Measurements from ENCODE around the gene CAMK1D. TPM values are rescaled to one million over a fixed set of nuclear protein-coding genes. Genes with fewer than 3 reads are reported as not detected.
"Not testable (repeated sequence)": the region's sequence is repeated elsewhere in the genome, so short reads cannot be mapped to it uniquely, and the experiment has no call there.

CAMK1D gene
- total RNA-seq, 1 experiment from 2014 or later: 1.1 TPM

DNA sequence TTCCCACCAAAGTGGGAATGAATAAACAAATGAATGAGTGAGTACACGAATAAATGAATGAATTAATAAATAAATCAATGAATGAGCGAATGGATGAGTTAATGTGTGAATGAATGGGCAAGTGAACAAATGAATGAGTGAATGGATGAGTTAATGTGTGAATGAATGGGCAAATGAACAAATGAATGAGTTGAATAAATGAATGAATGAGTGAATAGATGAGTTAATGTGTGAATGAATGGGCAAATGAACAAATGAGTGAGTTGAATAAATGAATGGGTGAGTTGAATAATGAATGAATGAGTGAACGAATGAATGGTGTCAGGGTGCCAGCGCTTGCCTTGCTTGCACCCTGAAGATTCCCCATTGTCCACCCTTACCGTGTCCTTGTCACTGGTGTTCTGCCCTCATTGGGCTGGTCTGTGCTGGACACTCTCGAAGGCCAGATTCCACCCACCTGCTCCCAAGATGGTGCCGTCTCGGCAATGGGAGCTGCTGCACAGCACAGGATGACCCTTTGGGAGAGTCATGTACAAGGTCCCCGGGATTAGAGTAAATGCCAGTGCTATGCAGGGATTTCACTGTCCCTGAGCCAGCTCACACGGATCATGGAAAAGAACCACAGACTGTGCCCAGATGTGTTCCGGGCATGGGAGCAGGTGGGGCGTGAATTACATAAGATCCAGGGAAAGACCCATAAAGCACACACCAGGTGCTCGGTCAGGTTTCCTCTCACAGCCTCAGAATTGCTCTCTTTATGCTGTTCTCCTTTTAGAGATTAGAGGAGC, 83.2 kb downstream of the CAMK1D start:
- Histone ChIP-seq H3K4me3 (no peak overlapping the region), H3K27me3 (no peaks in the 10 kb centered on the region), H3K27ac (no peak overlapping the region), H3K36me3 (no peaks in the 10 kb centered on the region), H3K9me3 (replicated peaks) (no peaks in the 10 kb centered on the region), H3K4me1 (no peaks in the 10 kb centered on the region)
- no peak for DNase-seq

- H3K27ac ChIP-seq: no peak overlapping the region
- no peaks in the 10 kb centered on the region for H3K36me3 ChIP-seq
- H3K9me3 ChIP-seq (replicated peaks): no peaks in the 10 kb centered on the region
- no peak overlapping the region for H3K4me3 ChIP-seq
- no peaks in the 10 kb centered on the region for H3K4me1 ChIP-seq
- no peaks in the 10 kb centered on the region for H3K27me3 ChIP-seq
- DNase-seq: no peak
These were observed 84.9 kb downstream of the CAMK1D start for GRCh38 chr10:12434277-12434676.

GRCh38 chr10:12434677-12435076, 85.3 kb downstream of the CAMK1D start:
- H3K9me3 ChIP-seq (replicated peaks); H3K27ac ChIP-seq; H3K36me3 ChIP-seq; H3K27me3 ChIP-seq; H3K4me3 ChIP-seq; DNase-seq; H3K4me1 ChIP-seq: not testable (repeated sequence)

DNA sequence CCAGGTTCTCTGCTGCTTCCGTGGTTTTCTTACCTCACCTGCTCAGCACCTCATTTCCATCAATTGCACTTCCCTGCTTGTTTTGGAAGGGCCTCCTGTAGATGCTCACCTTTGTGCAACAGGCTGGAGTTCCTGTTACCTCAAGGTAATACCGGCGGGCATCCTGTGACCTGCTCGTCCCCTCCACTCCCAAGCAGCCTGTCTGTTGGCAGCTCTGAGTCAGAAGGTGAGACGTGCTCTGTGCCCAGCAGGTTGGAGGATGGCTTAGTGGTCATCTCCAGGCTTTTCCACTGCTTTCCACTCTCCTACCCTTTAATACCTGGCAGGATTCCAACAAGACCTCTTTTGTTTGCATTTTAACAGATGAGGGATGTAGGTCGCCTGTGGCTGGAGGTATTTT, 86.0 kb downstream of the CAMK1D start:
- Histone ChIP-seq H3K27ac (no peak overlapping the region), H3K4me3 (no peak overlapping the region), H3K27me3 (no peaks in the 10 kb centered on the region), H3K4me1 (no peaks in the 10 kb centered on the region), H3K36me3 (no peaks in the 10 kb centered on the region), H3K9me3 (replicated peaks) (no peaks in the 10 kb centered on the region)
- no peak for DNase-seq

DNA sequence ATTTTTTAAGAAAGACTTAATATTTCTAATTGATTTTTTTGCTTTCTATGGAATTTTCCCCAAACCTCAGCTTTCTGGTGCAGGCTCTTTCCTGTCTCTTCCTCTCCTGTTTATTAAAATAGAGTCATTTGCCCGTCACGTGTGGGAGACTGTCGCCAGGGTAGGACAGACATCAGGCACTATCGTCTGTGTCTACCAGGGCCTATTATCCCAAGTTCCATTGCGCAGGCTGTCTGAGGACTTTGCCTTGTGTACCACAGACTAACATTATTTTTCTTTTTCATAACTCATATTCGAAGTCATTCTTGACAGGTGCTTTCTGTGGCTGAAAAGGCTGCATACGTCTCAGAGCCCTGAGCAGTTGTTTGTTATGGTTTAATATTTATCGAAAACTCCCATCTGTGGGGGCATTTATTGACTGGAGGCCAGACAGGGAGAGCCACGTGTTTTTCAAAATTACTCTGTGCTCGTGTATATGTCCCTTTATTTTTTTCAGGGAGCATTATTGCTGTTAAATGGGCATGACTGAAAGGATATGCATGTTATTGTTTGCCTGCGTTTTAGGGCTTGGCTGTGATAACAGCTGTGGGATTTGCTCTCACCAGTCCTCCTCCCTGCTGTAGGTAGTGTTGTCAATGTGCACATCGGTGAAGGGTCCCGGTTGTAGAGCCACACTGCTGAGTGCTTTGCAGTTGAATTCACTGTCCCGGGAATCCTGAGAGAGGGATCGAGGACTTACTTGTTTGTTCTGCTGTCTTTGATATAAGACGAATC, 89.8 kb downstream of the CAMK1D start:
- DNase-seq: peak in 1 of 2 experiments; percentile 32
- no peaks in the 10 kb centered on the region for H3K36me3 ChIP-seq
- no peak overlapping the region for H3K4me3 ChIP-seq
- H3K9me3 ChIP-seq (replicated peaks): no peaks in the 10 kb centered on the region
- no peaks in the 10 kb centered on the region for H3K4me1 ChIP-seq
- no peak overlapping the region for H3K27ac ChIP-seq
- no peaks in the 10 kb centered on the region for H3K27me3 ChIP-seq

- DNase-seq; H3K9me3 ChIP-seq (replicated peaks); H3K36me3 ChIP-seq; H3K4me3 ChIP-seq; H3K4me1 ChIP-seq; H3K27ac ChIP-seq; H3K27me3 ChIP-seq: not testable (repeated sequence)
These were observed 90.4 kb downstream of the CAMK1D start for GRCh38 chr10:12439767-12440166.

GRCh38 chr10:12443026-12443425, 93.7 kb downstream of the CAMK1D start:
- DNase-seq: no peak
- Histone ChIP-seq H3K4me1 (no peaks in the 10 kb centered on the region), H3K4me3 (no peak overlapping the region), H3K36me3 (no peaks in the 10 kb centered on the region), H3K27me3 (no peaks in the 10 kb centered on the region), H3K27ac (no peak overlapping the region), H3K9me3 (replicated peaks) (no peaks in the 10 kb centered on the region)

- no peak overlapping the region for H3K27ac ChIP-seq
- H3K36me3 ChIP-seq: no peaks in the 10 kb centered on the region
- no peak for DNase-seq
- no peaks in the 10 kb centered on the region for H3K27me3 ChIP-seq
- H3K9me3 ChIP-seq (replicated peaks): no peaks in the 10 kb centered on the region
- H3K4me3 ChIP-seq: no peak overlapping the region
- H3K4me1 ChIP-seq: no peaks in the 10 kb centered on the region
These were observed 95.8 kb downstream of the CAMK1D start for GRCh38 chr10:12444981-12445700.

DNA sequence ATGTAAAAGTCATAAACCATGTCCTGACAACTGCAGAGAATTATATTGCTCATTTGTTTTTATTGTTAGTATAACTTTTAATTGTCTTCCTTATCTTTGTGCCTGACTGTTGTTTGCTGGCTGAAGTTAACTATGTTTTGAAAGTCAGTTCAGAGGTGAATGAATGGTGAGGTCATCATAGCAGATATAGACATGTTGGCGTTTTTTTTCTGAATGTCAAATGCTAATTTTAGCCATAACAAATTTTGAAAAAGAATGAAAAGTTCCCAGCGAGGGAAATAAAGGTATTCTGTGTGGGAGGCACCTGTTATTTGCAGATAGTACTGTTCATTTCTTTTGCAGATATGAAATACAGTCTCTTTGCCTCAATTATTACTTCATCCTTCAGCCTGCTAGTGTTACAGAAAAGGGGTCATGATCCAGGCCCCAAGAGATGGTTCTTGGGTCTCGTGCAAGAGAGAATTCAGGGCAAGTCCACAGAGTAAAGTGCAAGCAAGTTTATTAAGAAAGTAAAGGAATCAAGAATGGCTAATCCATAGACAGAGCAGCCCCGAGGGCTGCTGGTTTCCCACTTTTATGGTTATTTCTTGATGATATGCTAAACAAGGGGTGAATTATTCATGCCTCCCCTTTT, 96.5 kb downstream of the CAMK1D start:
- DNase-seq: no peak
- Histone ChIP-seq H3K36me3 (no peaks in the 10 kb centered on the region), H3K27ac (no peak overlapping the region), H3K27me3 (no peaks in the 10 kb centered on the region), H3K4me1 (no peaks in the 10 kb centered on the region), H3K4me3 (no peak overlapping the region), H3K9me3 (replicated peaks) (no peaks in the 10 kb centered on the region)

- Histone ChIP-seq H3K4me1 (no peaks in the 10 kb centered on the region), H3K9me3 (replicated peaks) (no peaks in the 10 kb centered on the region), H3K27ac (no peak overlapping the region), H3K4me3 (peak overlapping the region; percentile 29; the same call in 1 of the 2 replicates), H3K27me3 (no peaks in the 10 kb centered on the region), H3K36me3 (no peaks in the 10 kb centered on the region)
- no peak for DNase-seq
These were observed 99.0 kb downstream of the CAMK1D start for GRCh38 chr10:12448340-12448728.

DNA sequence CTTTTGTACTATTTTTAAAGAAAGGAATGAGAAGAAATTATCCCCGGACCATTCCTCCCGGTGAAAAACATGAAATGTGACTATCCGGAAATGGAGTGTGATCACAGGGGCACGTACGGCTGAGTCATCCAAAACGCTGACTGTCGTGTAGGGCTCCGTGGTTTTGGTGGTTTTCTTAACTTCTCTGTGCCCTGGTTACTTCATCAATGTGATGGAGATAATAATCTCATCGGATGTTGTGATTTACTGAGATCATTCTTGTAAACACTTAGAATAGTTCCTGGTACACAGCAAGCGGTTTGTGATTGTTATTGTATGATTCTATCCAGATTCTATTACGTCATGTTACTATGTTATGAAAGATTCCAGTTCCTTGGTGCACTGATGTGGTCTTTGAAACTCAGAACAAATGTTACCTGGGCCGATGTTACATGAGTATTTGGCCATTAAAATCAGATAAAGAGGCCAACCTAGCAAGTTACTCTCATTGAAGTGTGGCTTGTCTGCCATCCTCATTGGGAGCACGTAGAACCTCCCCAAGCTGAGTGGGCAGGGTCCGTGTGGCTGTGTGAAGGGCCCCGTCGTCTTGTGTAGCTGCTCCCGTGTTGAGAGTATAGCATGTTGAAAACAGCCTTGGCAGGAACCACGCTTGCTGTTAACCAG, 99.5 kb downstream of the CAMK1D start:
- Histone ChIP-seq H3K4me1 (no peaks in the 10 kb centered on the region), H3K9me3 (replicated peaks) (no peaks in the 10 kb centered on the region), H3K4me3 (peak overlapping the region; percentile 29; the same call in 1 of the 2 replicates), H3K27me3 (no peaks in the 10 kb centered on the region), H3K36me3 (no peaks in the 10 kb centered on the region), H3K27ac (no peak overlapping the region)
- DNase-seq: peak; percentile 10 to 48

GRCh38 chr10:12455318-12455717, 106.0 kb downstream of the CAMK1D start:
- Histone ChIP-seq H3K27ac (no peak overlapping the region), H3K36me3 (no peaks in the 10 kb centered on the region), H3K4me3 (no peak overlapping the region), H3K4me1 (no peaks in the 10 kb centered on the region), H3K9me3 (replicated peaks) (no peaks in the 10 kb centered on the region), H3K27me3 (no peaks in the 10 kb centered on the region)
- no peak for DNase-seq

DNA sequence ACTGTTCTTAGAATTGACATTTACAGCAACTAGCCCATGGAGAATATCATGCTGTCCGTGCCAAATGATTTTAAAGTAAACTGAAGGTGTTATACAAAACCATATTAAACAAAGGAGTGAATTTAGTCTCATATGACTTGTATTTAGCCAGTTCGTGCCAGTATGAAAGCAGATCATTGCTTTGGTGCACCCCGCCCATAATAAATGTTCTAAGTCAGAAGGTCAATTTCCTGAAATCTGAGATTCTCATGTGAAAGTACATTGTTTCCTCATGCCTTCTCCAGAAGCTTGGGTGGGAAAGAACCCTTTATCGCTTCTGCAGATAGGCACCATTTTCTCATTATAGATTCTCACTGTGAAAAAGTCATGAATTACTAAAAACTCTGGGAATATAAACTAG, 106.4 kb downstream of the CAMK1D start:
- DNase-seq: no peak
- no peaks in the 10 kb centered on the region for H3K9me3 ChIP-seq (replicated peaks)
- H3K27ac ChIP-seq: no peak overlapping the region
- no peak overlapping the region for H3K4me3 ChIP-seq
- no peaks in the 10 kb centered on the region for H3K36me3 ChIP-seq
- H3K27me3 ChIP-seq: no peaks in the 10 kb centered on the region
- no peaks in the 10 kb centered on the region for H3K4me1 ChIP-seq

GRCh38 chr10:12459340-12459739, 110.0 kb downstream of the CAMK1D start:
- no peak overlapping the region for H3K4me3 ChIP-seq
- H3K9me3 ChIP-seq (replicated peaks): no peaks in the 10 kb centered on the region
- H3K27ac ChIP-seq: no peak overlapping the region
- no peaks in the 10 kb centered on the region for H3K4me1 ChIP-seq
- no peaks in the 10 kb centered on the region for H3K27me3 ChIP-seq
- no peak for DNase-seq
- no peaks in the 10 kb centered on the region for H3K36me3 ChIP-seq

All from SJCRH30 (cell line).